Measurements from ENCODE around the gene MTHFD1L. TPM values are rescaled to one million over a fixed set of nuclear protein-coding genes. Genes with fewer than 3 reads are reported as not detected.
"Not testable (repeated sequence)": the region's sequence is repeated elsewhere in the genome, so short reads cannot be mapped to it uniquely, and the experiment has no call there.

Gene MTHFD1L
- total RNA-seq, 2 donors from 2014 or later: 45.3 to 53.4 TPM

DNA sequence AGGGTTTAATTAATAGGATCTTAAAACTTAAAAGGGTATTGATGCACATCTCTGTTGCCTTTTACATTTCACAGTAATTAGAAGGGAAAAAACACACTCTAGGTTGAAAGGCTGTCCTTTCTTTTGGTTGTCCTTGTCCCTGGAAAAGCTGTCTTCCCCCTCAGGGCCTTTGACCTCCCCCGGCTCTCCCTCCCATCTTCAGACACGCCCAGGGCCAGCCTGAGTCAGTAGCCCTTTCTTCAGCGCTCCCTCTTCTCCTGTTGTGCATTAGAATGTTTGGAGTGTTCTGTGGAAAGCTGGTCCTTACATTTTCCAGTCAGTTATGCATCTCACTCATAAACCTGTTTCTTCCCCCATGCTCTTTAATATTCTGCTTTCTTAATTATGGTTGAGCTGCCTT, 157.0 kb downstream of the MTHFD1L start:
- intact Hi-C loops (cut with DNase I): loop anchor here in 1 of 2 donors (5.0 kb wide), 1 partner anchor 300 kb away; no protein-coding TSS in a partner anchor

GRCh38 chr6:151023342-151023741, 157.8 kb downstream of the MTHFD1L start:
- DNase-seq (ENCODE audit: low spot score): no peak
- intact Hi-C loops (cut with DNase I): loop anchor here in 1 of 2 donors (5.0 kb wide), 1 partner anchor 299 kb away; no protein-coding TSS in a partner anchor

More for the DNA sequence above, 157.0 kb downstream of the MTHFD1L start:
- no peak for DNase-seq (ENCODE audit: low spot score)

GRCh38 chr6:151024597-151024996, 159.1 kb downstream of the MTHFD1L start:
- intact Hi-C loops (cut with DNase I): loop anchor here in 1 of 2 donors (5.0 kb wide), 1 partner anchor 298 kb away; no protein-coding TSS in a partner anchor
- no peak for DNase-seq (ENCODE audit: low spot score)

DNA sequence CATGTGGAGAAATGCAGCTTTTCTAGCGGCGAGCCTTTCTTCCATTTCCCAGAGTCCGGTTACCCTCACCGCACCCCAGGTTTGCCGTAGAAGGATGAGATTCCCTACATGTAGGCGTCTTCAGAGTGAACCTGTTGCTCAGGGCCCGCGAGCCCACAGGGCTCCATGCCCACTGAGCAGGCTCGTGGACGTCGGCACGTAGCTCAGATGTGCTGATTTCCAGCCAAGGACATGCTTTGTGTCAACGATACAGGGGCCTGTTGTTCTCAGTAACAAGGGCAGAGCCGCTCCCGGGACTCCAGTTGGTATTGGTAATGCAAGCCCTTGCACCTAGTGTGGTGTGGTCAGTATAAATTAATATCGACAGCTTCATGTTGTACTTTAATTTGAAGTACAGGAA, 159.6 kb downstream of the MTHFD1L start:
- intact Hi-C loops (cut with DNase I): no loop called here
- DNase-seq (ENCODE audit: low spot score): no peak

DNA sequence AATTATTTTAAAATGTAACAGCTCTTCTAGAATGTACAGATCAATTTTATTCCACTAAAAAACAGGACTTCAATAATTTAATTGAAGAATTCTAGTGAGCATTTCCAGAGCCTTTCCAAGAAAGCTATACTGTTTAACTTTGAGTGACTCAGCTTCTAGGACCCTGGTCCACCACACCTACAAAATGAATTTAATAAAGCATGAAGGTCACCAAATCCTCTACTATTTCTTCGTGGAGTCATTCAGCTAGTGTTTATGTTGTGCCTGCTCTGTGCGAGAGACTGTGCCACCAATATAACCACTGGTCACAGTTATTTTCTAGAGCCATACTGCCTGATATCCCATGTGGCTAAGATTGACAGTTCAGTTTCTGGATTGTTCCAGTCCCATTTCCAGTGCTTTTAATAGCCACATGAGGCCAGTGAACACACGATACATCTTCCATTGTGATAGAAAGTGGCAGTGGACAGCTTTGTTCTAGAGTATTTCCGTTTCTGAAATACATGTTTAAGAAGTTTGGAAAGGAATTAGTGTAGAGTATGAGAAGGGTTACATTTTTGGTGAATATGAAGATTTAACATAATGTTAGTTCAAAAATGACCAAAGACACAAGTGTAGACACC, 160.7 kb downstream of the MTHFD1L start:
- intact Hi-C loops (cut with DNase I): no loop called here
- no peak for DNase-seq (ENCODE audit: low spot score)

- intact Hi-C loops (cut with DNase I): no loop called here
- no peak for DNase-seq (ENCODE audit: low spot score)
Measured at GRCh38 chr6:151027295-151027747, 161.8 kb downstream of the MTHFD1L start.

- intact Hi-C loops (cut with DNase I): no loop called here
- no peak for DNase-seq (ENCODE audit: low spot score)
Measured at GRCh38 chr6:151027936-151028838, 162.7 kb downstream of the MTHFD1L start.

GRCh38 chr6:151029970-151030369, 164.5 kb downstream of the MTHFD1L start:
- intact Hi-C loops (cut with DNase I): no loop called here
- DNase-seq (ENCODE audit: low spot score): no peak

GRCh38 chr6:151032034-151032433, 166.5 kb downstream of the MTHFD1L start:
- DNase-seq (ENCODE audit: low spot score): no peak
- intact Hi-C loops (cut with DNase I): no loop called here

- intact Hi-C loops (cut with DNase I): no loop called here
Measured at GRCh38 chr6:151034825-151035781, 169.6 kb downstream of the MTHFD1L start.

DNA sequence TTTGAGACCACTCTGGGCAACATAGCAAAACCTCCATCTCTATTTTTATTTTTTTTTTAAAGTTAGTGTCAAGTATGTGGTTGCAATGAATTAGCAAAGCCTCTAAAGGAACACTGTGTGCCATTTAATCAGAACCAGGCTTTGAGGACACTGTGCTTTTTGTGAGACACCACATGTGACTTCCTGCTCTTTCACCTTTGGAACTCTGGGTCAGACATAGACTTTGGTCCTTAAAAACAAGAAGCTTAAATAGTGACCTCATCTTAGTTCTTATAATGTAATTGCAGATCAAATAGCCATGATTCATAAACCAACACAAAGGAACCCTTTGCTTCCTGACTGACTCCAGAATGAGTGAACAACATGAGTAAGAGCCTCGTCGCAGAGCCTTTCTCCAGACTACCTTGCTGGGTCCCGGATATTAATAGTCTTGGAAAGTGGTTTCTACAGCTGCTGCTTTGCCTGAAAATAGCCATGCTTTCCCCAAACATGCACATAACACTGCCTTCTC, 170.8 kb downstream of the MTHFD1L start:
- intact Hi-C loops (cut with DNase I); DNase-seq (ENCODE audit: low spot score): not testable (repeated sequence)

More at GRCh38 chr6:151034825-151035781, 169.6 kb downstream of the MTHFD1L start:
- no peak for DNase-seq (ENCODE audit: low spot score)

GRCh38 chr6:151036869-151037680, 171.6 kb downstream of the MTHFD1L start:
- intact Hi-C loops (cut with DNase I): no loop called here
- no peak for DNase-seq (ENCODE audit: low spot score)

DNA sequence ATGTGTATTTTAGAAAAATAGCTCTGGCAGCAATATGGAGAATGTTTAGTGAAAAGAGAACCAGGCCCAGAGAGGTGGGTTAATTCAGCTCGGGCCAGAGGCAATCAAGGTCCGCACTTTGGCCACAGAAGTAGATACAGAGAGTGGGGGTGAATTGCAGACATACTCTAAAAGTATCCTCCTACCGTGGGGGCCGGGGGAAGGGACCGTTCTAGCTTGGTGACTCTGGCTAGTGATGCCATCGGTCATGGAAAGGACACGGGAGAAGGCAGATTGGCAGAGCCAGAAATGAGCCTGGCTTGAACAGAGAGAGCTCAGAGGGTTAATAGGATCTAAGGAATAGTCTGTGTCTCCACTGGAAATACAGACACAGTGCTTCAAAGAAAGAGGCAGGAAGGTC, 173.1 kb downstream of the MTHFD1L start:
- no peak for DNase-seq (ENCODE audit: low spot score)
- intact Hi-C loops (cut with DNase I): no loop called here

GRCh38 chr6:151040888-151041521, 175.5 kb downstream of the MTHFD1L start:
- DNase-seq (ENCODE audit: low spot score): peak; percentile 95
- intact Hi-C loops (cut with DNase I): not testable (repeated sequence)

DNA sequence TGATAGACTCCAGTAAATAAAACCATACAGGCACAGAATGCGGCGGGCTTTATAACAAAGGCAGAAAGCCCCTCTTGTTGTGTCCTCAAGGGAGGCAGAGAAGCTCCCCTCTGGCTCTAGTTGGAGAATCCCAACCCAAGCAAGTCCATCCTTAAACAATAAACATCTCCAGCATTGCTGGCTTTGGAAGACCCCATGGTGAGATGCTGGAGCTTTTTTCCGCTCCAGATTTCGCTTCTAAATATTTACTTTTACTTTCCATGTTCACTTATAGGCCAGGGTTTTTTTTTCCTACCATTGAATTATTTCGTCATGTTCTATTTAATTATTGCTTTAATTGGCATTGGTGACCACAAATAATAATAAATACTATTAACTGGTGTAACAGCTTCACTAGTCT, 176.2 kb downstream of the MTHFD1L start:
- no peak for DNase-seq (ENCODE audit: low spot score)
- intact Hi-C loops (cut with DNase I): no loop called here

DNA sequence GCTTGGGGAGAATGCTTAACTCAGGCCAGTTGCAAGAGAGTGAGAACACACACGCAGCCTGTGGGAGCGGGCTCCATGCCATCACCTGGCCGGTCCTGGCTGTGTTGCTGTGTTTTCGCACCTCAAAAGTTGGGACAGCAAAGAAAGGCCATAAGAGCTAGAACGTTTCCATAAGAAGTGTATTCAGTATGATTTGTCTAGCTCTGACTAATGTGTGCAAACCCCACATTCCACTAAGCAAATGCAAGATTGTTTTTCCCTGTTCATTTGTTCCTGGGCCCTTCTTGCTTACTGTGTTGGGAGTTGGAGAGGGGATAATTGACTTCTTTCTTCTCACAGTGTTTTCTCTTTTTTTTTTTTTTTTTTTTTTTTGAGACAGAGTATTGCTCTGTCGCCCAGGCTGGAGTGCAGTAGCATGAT, 177.4 kb downstream of the MTHFD1L start:
- intact Hi-C loops (cut with DNase I); DNase-seq (ENCODE audit: low spot score): not testable (repeated sequence)

- no peak for DNase-seq (ENCODE audit: low spot score)
- intact Hi-C loops (cut with DNase I): no loop called here
Measured at GRCh38 chr6:151043944-151044343, 178.4 kb downstream of the MTHFD1L start.

Measured in posterior vena cava (tissue), 2 donors.